Stimulated activated naive CD8-positive, alpha-beta T cell treated with anti-CD3 and anti-CD28 coated beads, Interleukin-15, Interleukin-2, amounts not matched to agents 100 U/mL and 50 U/mL, for 24 hours (primary cell): ENCODE measurements around the gene PON2.

Experiments used
- ATAC-seq: fragments of 150-1000 bp; cut with Tn5 transposase; one replicate; pipeline ENCODE4 v1.10.0; 2021
- DNase-seq: peaks from one replicate; pipeline ENCODE4 v3.0.0; 2021

PON2 gene

DNA sequence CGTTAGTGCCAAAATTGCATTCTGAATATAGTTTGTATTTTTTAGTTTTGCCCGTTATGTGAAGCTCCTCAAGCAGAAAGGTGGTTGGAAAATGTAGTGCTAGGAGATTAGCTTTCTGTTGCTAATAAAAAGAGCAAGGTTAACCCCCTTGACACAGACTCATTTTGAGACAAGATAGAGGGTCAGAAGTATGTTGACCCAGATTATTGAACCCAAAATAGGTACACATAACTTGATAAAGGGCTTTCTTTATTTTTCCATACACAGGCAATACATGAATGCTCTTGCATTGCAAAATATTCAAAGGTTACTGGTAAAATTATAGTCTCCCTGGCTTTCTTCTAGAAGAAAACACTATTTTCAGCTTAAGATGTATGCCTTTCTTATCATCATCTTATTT is 10.0 kb upstream of the PON2 start:
- DNase-seq (no peak), ATAC-seq (no peak)

DNA sequence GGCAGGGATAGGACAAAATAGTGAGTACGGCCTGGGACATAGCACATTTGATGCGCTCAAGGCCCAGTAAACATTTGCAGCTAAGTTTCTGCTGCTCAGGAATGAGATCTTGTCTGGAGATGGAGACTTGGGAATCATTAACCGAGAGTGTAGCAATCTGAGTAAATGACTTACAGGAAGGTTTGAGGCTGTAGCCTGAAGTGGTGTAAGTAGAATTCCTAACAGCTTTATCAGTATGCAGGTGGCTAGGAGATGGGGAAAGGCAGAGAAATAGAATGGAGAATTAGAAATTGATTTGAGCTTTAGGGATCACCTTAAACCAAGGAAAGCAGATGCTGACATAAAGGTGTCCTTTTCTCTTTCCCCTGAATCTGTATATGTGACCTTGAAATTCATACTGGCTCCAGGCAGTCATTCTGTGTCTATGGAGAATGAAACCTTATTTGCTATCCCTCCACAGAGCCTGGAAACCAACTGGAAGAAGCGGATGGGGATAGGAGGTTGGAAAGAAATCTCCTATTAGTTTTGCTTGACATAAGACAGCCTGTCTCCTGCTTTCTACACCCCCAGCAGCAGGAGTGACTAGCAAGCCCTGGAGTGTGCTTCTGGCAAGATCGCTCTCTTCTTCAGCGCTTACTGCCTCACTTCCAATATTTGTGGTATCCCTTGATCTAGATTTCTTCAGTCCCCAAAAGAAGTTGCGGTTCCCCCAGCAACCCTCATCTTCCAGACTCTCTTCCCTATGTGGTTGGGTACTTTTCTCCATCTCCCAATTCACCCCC is 6.4 kb upstream of the PON2 start:
- no peak for ATAC-seq
- DNase-seq, result no peak

DNA sequence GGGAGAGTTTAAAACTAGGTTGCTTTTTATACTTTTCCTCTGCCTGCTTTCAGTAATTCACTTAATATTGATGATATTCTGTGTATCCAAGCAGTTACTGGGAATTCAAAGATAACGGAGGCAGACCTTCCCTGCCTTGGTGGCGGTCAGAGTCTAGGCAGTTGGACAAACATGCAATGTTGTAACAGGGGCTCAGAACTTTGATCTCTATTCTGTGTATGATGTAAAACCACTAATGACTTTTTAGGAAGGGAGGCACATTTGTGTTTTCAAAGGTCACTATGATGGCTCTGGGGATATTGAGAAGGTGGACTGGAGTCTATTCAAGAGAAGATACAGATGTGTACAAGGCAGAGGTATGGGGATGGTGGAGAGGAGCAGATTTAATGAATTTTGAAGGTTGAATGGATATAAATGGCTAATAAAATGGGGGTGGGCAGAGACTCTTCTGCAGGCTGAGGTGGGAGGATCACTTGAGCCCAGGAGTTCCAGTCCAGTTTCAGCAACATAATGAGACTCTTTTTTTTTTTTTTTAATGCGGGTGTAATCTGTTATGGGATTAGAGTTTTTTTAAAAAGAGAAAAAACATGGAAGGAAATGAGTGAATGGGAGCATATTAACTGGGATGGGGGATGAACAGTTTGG is 5.7 kb upstream of the PON2 start:
- DNase-seq (no peak), ATAC-seq (no peak)

GRCh38 chr7:95436407-95436806 is 1.6 kb upstream of the PON2 start:
- no peak for DNase-seq
- no peak for ATAC-seq

- ATAC-seq (peak; percentile 12), DNase-seq (no peak)
Observed at GRCh38 chr7:95435422-95435780, 573 bp upstream of the PON2 start.

DNA sequence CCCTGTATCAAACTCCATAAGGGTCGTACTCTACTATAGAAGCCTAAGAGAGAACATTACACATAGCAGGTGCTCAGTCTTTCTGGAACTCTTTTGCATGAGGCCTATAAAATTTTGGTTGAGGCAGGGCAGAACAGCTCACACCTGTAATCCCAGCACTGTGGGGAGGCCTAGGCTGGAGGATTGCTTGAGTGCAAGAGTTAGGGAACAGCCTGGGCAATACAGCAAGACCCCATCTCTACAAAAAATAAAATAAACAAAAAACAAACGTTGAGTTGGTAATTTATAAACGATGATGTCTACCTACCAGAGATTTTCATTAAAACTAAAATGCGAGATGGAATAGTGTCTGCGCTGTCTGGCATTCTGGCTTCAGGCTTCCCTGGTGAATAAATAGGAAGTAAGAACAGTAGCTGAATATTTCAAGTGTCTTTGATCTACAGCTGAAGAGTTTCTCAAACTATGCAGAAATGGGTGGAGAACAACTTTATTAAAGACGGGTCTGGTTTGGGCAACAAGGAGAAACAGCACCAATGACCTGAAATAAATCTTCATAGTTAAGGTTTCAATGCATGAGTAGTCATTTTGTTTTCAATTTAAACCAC is 774 bp downstream of the PON2 start:
- ATAC-seq (no peak), DNase-seq (no peak)

- ATAC-seq (no peak), DNase-seq (no peak)
Observed at GRCh38 chr7:95433129-95433528, 1.7 kb downstream of the PON2 start.

GRCh38 chr7:95432606-95433005 is 2.2 kb downstream of the PON2 start:
- ATAC-seq, result no peak
- no peak for DNase-seq

- DNase-seq (no peak), ATAC-seq (no peak)
Observed at GRCh38 chr7:95430864-95431263, 4.0 kb downstream of the PON2 start.

GRCh38 chr7:95429241-95429990 is 5.4 kb downstream of the PON2 start:
- DNase-seq (no peak), ATAC-seq (no peak)

DNA sequence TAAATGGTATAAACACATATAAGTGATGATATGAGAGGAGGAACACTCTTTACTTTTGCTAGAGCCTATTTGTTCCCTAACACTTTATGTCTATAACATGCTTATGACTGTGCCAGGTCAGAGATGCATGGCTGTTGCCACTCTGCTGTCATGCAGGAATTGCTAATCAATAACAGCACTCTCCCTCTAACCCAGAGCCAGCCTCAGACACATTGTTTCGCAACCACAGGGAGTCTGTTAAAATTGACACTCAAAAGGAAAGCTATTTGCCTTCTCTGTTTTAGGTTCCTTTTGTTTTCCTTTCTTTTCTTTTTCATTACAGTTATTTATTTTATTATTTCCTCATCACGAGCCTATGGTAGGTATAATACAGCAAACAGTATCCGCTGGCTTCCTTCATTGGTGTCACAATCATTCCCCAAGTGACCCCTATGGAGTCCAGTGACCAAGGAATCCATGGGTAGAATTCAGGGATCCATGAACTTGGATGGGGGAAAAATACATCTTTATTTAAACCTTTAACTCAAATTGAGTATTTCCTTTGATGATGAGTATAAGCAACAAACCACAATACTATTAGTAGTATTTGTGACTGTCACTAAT is 6.8 kb downstream of the PON2 start:
- no peak for ATAC-seq
- no peak for DNase-seq

- ATAC-seq (no peak), DNase-seq (no peak)
Observed at GRCh38 chr7:95427166-95427565, 7.7 kb downstream of the PON2 start.

- ATAC-seq (no peak), DNase-seq (no peak)
Observed at GRCh38 chr7:95425694-95426093, 9.1 kb downstream of the PON2 start.

DNA sequence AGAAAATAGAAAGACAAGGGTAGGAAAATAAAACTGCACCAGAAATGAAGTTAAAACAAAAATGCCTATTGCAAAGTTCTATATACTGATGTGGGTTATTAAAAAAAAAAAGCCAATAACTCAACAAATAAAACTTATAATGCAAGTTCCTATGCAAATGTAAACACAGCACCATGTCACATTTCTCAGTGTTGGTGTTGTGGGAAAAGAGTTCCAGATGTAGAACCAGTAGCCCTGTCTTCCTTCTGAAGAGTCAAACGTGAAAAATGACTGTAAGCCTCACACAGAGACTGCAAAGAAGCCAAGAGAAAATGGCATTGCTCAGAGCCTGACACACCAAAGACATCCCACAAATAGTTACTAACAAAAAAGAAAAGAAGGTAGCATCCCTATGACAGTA is 10.1 kb downstream of the PON2 start:
- DNase-seq (no peak), ATAC-seq (no peak)

- DNase-seq, result no peak
- no peak for ATAC-seq
Observed at GRCh38 chr7:95421847-95422444, 12.9 kb downstream of the PON2 start.

DNA sequence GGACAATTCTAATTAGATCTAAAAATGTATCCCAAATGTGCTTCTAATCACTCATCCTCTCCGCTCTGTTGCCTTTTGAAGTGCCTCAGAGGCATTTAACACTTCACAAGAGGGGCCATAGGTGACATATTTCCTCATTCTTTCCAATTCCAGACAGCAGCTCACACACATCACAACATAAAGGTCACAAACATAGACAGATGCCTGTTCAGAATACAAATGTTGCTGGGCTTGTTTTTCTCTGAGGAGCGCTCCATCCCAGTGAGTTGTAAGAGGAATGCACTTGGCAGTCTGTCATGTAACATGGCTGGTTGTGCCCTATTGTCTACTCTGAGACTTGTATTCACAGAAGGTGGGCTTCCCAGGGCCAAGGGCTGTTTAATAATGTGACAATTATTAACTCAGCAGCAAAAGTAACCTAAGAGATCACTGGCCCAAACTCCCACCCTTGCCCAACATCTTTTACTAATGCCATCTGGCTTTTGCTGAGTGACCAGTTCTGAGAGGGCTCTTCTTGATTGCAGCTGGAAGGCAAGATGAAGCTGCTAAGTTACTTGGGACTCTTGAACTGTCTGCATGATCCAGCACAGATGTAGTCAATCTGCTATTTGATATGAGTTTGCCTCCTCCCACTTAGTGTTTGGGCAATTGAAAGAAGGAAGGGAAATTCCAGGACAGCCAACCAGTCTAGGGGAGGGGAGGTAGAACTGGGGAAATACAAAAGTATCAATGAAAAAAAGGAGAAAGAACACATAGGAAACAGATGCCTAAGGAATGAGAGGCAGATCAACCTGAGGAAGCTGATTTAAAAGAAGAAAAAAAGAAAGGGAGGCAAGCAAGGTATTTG is 13.6 kb downstream of the PON2 start:
- peak; percentile 52 for ATAC-seq
- no peak for DNase-seq

- ATAC-seq, result no peak
- no peak for DNase-seq
Observed at GRCh38 chr7:95412075-95412474, 22.8 kb downstream of the PON2 start.

GRCh38 chr7:95411666-95412065 is 23.2 kb downstream of the PON2 start:
- DNase-seq (no peak), ATAC-seq (peak; percentile 68)

DNA sequence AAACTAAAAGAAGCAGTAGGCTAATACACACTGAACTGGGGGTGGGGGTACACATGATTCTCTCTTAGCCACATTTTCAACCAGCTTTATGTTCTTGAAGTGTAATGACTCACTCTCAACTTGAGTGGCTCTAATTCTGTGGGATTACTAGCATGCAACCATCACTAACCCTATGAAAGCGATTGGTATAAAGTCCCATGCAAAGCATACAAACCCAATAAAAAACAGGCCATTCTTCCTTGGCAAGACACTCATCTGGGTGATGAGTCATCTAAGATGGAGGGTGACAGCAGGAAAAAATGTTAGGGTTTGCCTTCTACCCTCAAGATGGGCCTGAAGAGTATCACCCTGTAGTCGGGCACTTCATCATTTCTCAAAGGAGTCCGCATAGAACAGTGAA is 23.8 kb downstream of the PON2 start:
- ATAC-seq (peak; percentile 65), DNase-seq (no peak)

- DNase-seq (no peak), ATAC-seq (no peak)
Observed at GRCh38 chr7:95407751-95408150, 27.1 kb downstream of the PON2 start.

DNA sequence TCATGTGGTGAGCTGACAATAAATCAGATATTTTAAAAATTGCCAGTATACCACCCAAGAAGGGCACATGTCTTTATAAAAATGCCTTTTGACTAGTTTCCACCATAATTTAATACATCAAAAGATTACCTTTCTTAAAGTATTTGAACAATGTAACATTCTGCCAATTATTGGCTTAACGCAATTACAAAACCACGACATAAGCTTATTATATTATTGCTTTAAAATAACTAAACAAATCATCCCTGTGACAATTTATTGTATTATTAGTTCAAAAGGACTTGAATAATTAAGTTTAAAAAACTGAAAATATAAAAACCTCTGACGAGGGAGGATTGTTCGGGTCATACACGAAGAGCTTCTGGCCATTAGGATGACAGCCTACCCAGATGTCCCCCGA is 29.0 kb downstream of the PON2 start:
- ATAC-seq (no peak), DNase-seq (no peak)
